Measurements from ENCODE around the gene CNOT2.
"Not testable (repeated sequence)": the region's sequence is repeated elsewhere in the genome, so short reads cannot be mapped to it uniquely, and the experiment has no call there.

The CNOT2 gene

DNA sequence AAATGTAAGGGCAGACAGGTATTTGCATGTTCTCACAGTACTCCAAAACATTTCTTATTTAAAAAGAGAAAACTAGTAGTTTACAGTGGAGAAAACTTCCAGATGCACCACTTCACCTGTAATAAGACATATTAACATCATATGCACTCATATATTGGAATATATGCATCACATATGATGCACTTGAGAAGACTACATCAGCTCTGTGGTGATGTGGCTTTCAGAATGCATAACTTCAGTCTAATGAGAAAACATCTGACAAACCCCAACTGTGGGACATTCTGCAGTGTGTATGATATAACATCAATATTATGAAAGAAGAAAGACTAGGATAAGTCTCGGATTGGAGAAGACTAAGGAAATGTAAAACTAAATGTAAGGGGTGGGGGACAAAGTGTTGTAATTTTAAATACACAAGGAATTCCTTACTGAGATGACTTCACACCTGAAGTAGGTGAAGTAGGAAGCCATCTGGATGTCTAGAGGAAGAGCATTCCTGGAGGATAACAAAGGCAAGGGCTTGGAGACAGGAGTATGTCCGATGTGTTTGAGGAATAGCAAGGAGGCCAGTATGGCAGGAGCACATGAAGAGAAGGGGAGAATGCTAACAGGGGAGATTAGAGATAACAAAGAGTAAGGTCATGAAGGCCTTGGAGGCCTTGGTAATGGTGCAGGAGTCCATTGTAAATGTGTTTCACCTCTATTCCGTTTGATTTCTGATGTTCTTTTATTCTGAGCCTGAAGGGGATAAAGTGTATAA, 49.0 kb downstream of the CNOT2 start:
- H3K27ac ChIP-seq (ENCODE audit: low read depth, low read length) = no peak overlapping the region
- no peak overlapping the region for H3K4me3 ChIP-seq (ENCODE audit: low read depth in 1 of 2, low read length in 2 of 2)
- no peaks in the 10 kb centered on the region for H3K9me3 ChIP-seq (ENCODE audit: control insufficient read depth in 1 of 2, low read length in 2 of 2)
- H3K36me3 ChIP-seq (ENCODE audit: control insufficient read depth in 1 of 2, insufficient read depth in 2 of 2, low read length in 2 of 2) = peaks cover 0 to 5% of the 10 kb centered on the region in 2 donors
- no peak overlapping the region for H3K9ac ChIP-seq (ENCODE audit: low read depth in 1 of 2, low read length in 2 of 2)
- H3K4me1 ChIP-seq (ENCODE audit: control insufficient read depth in 1 of 2, insufficient read depth in 2 of 2, low read length in 2 of 2) = no peaks in the 10 kb centered on the region
- no peaks in the 10 kb centered on the region for H3K27me3 ChIP-seq (ENCODE audit: control insufficient read depth in 1 of 2, insufficient read depth in 2 of 2, low read length in 2 of 2)

DNA sequence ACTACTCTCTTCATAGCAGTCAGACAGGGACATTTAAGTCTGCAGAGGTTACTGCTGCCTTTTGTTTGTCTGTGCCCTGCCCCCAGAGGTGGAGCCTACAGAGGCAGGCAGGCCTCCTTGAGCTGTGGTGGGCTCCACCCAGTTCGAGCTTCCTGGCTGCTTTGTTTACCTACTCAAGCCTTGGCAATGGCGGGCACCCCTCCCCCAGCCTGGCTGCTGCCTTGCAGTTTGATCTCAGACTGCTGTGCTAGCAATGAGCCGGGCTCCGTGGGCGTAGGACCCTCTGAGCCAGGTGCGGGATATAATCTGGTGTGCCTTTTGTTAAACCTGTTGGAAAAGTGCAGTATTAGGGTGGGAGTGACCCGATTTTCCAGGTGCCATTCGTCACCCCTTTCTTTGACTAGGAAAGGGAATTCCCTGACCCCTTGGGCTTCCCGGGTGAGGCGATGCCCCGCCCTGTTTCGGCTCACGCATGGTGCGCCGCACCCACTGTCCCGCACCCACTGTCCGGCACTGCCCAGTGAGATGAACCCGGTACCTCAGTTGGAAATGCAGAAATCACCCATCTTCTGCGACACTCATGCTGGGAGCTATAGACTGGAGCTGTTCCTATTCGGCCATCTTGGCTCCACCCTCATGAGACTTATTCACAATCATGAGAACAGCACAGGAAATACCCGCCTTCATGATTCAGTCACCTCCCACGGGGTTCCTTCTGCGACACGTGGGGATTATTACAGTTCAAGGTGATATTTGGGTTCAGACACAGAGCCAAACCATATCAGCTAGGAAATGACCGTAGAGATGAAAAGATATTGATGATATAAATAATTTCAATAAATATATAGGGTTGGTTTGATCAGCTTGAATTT, 61.7 kb downstream of the CNOT2 start:
- H3K4me1 ChIP-seq (ENCODE audit: control insufficient read depth in 1 of 2, insufficient read depth in 2 of 2, low read length in 2 of 2); H3K9ac ChIP-seq (ENCODE audit: low read depth in 1 of 2, low read length in 2 of 2); H3K4me3 ChIP-seq (ENCODE audit: low read depth in 1 of 2, low read length in 2 of 2); H3K27ac ChIP-seq (ENCODE audit: low read depth, low read length); H3K36me3 ChIP-seq (ENCODE audit: control insufficient read depth in 1 of 2, insufficient read depth in 2 of 2, low read length in 2 of 2); H3K9me3 ChIP-seq (ENCODE audit: control insufficient read depth in 1 of 2, low read length in 2 of 2); H3K27me3 ChIP-seq (ENCODE audit: control insufficient read depth in 1 of 2, insufficient read depth in 2 of 2, low read length in 2 of 2): not testable (repeated sequence)

DNA sequence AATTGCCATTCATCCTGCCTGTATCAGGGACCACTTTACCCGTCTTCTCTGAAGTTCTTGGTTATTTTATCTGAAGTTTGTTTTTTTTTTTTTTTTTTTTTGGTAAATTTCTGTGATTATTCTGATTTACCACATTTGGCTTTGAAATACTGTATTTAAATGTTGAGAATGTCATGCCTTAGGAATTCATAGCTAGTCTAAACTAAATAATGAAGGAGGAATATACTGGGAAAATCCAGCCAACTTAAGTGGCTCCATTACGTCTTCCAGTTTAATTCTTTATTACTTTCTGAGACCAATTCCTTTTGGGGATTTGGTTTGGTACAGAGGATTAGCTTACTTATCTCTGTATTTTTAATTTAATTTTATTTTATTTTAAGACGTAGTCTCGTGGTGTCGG, 62.6 kb downstream of the CNOT2 start:
- no peaks in the 10 kb centered on the region for H3K9me3 ChIP-seq (ENCODE audit: control insufficient read depth in 1 of 2, low read length in 2 of 2)
- no peak overlapping the region for H3K27ac ChIP-seq (ENCODE audit: low read depth, low read length)
- H3K4me3 ChIP-seq (ENCODE audit: low read depth in 1 of 2, low read length in 2 of 2) = no peak overlapping the region

DNA sequence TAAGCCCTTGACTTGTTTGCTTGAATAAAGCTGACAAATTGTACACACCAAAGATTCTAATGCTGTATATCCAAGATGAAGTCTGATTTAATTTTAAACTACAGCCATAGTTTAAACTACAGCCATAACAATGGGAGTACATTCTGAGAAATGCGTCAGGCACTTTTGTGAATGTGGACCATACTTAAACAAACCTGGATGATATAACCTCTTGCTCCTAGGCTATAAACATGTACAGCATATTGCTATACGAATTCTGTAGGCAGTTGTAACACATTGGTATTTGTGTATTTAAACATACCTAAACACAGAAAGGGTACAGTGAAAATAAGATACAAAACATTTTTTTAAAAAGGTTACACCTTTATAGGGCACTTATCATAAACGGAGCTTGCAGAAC, 63.4 kb downstream of the CNOT2 start:
- Histone ChIP-seq H3K4me3 (ENCODE audit: low read depth in 1 of 2, low read length in 2 of 2) (no peak overlapping the region), H3K9ac (ENCODE audit: low read depth in 1 of 2, low read length in 2 of 2) (no peak overlapping the region), H3K9me3 (ENCODE audit: control insufficient read depth in 1 of 2, low read length in 2 of 2) (no peaks in the 10 kb centered on the region), H3K4me1 (ENCODE audit: control insufficient read depth in 1 of 2, insufficient read depth in 2 of 2, low read length in 2 of 2) (no peaks in the 10 kb centered on the region), H3K27me3 (ENCODE audit: control insufficient read depth in 1 of 2, insufficient read depth in 2 of 2, low read length in 2 of 2) (no peaks in the 10 kb centered on the region), H3K27ac (ENCODE audit: low read depth, low read length) (no peak overlapping the region), H3K36me3 (ENCODE audit: control insufficient read depth in 1 of 2, insufficient read depth in 2 of 2, low read length in 2 of 2) (no peaks in the 10 kb centered on the region)

More for the DNA sequence above, 62.6 kb downstream of the CNOT2 start:
- Histone ChIP-seq H3K27me3 (ENCODE audit: control insufficient read depth in 1 of 2, insufficient read depth in 2 of 2, low read length in 2 of 2) (no peaks in the 10 kb centered on the region), H3K36me3 (ENCODE audit: control insufficient read depth in 1 of 2, insufficient read depth in 2 of 2, low read length in 2 of 2) (no peaks in the 10 kb centered on the region), H3K4me1 (ENCODE audit: control insufficient read depth in 1 of 2, insufficient read depth in 2 of 2, low read length in 2 of 2) (no peaks in the 10 kb centered on the region), H3K9ac (ENCODE audit: low read depth in 1 of 2, low read length in 2 of 2) (no peak overlapping the region)

DNA sequence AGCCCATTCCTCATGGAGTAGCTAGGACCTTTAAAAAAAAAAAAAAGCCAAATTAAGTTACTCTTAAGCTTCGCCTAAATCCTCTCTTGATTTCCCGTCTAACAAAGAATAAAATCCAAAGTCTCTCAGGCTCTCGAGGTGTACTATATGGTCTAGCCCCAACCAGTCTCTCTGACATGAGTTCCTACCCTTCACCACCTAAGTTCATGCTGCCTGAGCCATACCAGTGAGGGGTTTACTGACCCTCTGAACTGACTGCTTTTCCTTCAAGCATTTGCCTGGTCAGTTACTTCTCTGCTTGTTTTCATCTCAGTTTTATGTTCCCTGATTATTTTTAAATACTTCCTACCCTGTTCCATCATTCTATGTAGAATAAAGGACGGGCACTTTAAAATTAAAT, 64.6 kb downstream of the CNOT2 start:
- Histone ChIP-seq H3K4me1 (ENCODE audit: control insufficient read depth in 1 of 2, insufficient read depth in 2 of 2, low read length in 2 of 2) (no peaks in the 10 kb centered on the region), H3K4me3 (ENCODE audit: low read depth in 1 of 2, low read length in 2 of 2) (no peak overlapping the region), H3K27me3 (ENCODE audit: control insufficient read depth in 1 of 2, insufficient read depth in 2 of 2, low read length in 2 of 2) (no peaks in the 10 kb centered on the region), H3K9ac (ENCODE audit: low read depth in 1 of 2, low read length in 2 of 2) (no peak overlapping the region), H3K27ac (ENCODE audit: low read depth, low read length) (no peak overlapping the region), H3K36me3 (ENCODE audit: control insufficient read depth in 1 of 2, insufficient read depth in 2 of 2, low read length in 2 of 2) (no peaks in the 10 kb centered on the region), H3K9me3 (ENCODE audit: control insufficient read depth in 1 of 2, low read length in 2 of 2) (no peaks in the 10 kb centered on the region)

DNA sequence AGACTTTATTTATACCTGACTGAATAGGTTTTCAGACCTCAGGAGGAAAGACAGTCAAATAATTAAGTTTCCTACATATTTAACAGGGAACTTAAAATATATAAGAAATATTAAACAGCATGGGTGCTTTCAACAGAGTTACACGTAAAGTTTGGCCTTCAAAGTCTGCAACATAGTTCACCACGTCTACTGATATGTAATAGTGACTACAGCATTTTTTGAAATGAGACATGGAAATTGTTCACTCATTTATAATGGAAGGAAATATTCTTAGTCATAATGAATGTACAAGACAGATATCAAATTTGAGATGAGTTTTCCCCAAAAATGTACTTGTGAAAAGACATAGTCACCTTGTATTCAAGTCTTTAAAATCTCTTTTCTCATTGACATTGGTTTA, 66.1 kb downstream of the CNOT2 start:
- H3K27me3 ChIP-seq (ENCODE audit: control insufficient read depth in 1 of 2, insufficient read depth in 2 of 2, low read length in 2 of 2) = no peaks in the 10 kb centered on the region
- no peaks in the 10 kb centered on the region for H3K4me1 ChIP-seq (ENCODE audit: control insufficient read depth in 1 of 2, insufficient read depth in 2 of 2, low read length in 2 of 2)
- no peak overlapping the region for H3K9ac ChIP-seq (ENCODE audit: low read depth in 1 of 2, low read length in 2 of 2)
- H3K27ac ChIP-seq (ENCODE audit: low read depth, low read length) = no peak overlapping the region
- no peak overlapping the region for H3K4me3 ChIP-seq (ENCODE audit: low read depth in 1 of 2, low read length in 2 of 2)
- H3K36me3 ChIP-seq (ENCODE audit: control insufficient read depth in 1 of 2, insufficient read depth in 2 of 2, low read length in 2 of 2) = peaks cover 0 to 6% of the 10 kb centered on the region in 2 donors
- no peaks in the 10 kb centered on the region for H3K9me3 ChIP-seq (ENCODE audit: control insufficient read depth in 1 of 2, low read length in 2 of 2)

DNA sequence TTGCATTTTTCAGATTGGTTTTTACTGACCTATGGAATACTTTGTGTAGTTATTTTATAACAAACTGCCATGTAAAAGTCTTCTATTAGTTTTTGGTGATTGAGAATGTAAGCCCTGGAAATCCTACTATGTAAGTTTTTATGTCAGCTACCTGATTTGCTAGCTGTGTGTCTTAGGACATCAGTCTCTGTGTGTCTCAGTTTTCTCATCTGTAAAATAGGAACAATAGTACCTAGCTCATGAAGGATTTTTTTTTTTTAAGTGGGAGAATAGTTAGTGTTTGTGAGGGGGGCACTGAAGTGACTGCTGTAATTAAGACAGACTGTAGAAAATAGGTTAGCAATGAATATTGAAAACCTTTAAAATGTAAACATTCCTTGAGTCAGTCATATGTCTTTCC, 70.9 kb downstream of the CNOT2 start:
- no peak overlapping the region for H3K27ac ChIP-seq (ENCODE audit: low read depth, low read length)
- H3K4me1 ChIP-seq (ENCODE audit: control insufficient read depth in 1 of 2, insufficient read depth in 2 of 2, low read length in 2 of 2) = no peaks in the 10 kb centered on the region
- no peak overlapping the region for H3K9ac ChIP-seq (ENCODE audit: low read depth in 1 of 2, low read length in 2 of 2)
- H3K4me3 ChIP-seq (ENCODE audit: low read depth in 1 of 2, low read length in 2 of 2) = no peak overlapping the region
- H3K9me3 ChIP-seq (ENCODE audit: control insufficient read depth in 1 of 2, low read length in 2 of 2) = no peaks in the 10 kb centered on the region
- H3K27me3 ChIP-seq (ENCODE audit: control insufficient read depth in 1 of 2, insufficient read depth in 2 of 2, low read length in 2 of 2) = no peaks in the 10 kb centered on the region
- H3K36me3 ChIP-seq (ENCODE audit: control insufficient read depth in 1 of 2, insufficient read depth in 2 of 2, low read length in 2 of 2) = peaks cover 0 to 6% of the 10 kb centered on the region in 2 donors

DNA sequence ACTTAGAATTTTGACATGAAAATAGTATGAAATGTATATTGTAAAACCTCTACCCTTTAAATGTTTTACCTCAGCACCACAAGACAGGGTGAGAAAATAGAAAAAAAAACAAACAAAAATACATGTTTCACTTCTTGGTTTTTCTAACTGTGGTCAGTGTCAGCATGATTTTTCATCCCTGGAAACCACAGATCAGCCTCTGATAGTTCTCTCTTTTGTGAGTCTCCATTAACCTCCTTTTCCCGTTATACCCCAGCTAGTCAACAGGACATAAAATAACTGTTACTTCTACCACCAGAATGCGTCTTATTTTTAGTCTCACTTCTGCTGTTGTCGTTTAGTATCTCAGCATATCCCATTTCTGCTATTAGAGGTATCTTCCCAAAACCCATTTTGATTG, 74.5 kb downstream of the CNOT2 start:
- H3K9me3 ChIP-seq (ENCODE audit: control insufficient read depth in 1 of 2, low read length in 2 of 2) = no peaks in the 10 kb centered on the region
- H3K27ac ChIP-seq (ENCODE audit: low read depth, low read length) = no peak overlapping the region
- no peak overlapping the region for H3K4me3 ChIP-seq (ENCODE audit: low read depth in 1 of 2, low read length in 2 of 2)
- peaks cover 0 to 6% of the 10 kb centered on the region in 2 donors for H3K36me3 ChIP-seq (ENCODE audit: control insufficient read depth in 1 of 2, insufficient read depth in 2 of 2, low read length in 2 of 2)
- H3K9ac ChIP-seq (ENCODE audit: low read depth in 1 of 2, low read length in 2 of 2) = no peak overlapping the region
- H3K4me1 ChIP-seq (ENCODE audit: control insufficient read depth in 1 of 2, insufficient read depth in 2 of 2, low read length in 2 of 2) = no peaks in the 10 kb centered on the region
- H3K27me3 ChIP-seq (ENCODE audit: control insufficient read depth in 1 of 2, insufficient read depth in 2 of 2, low read length in 2 of 2) = no peaks in the 10 kb centered on the region

DNA sequence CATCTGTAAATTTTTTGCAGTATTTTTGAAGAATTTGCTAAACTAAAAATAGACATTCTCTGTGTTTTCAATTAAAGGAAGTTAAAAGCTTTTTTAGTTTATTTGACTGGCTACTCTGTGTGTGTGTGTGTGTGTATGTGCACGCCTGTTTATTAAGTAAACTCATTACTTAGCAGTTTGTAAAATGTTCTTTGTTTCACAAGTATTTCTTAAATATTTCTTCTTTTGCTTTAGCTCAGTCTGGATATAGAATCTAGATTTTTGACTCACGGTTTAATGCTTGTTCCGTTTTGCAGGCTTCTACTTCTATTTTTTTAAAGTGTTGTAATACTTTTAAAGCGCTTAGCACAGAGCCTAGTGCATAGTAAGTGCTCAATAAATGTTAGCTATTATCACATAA, 76.4 kb downstream of the CNOT2 start:
- Histone ChIP-seq H3K4me3 (ENCODE audit: low read depth in 1 of 2, low read length in 2 of 2) (no peak overlapping the region), H3K27me3 (ENCODE audit: control insufficient read depth in 1 of 2, insufficient read depth in 2 of 2, low read length in 2 of 2) (no peaks in the 10 kb centered on the region), H3K4me1 (ENCODE audit: control insufficient read depth in 1 of 2, insufficient read depth in 2 of 2, low read length in 2 of 2) (no peaks in the 10 kb centered on the region), H3K9me3 (ENCODE audit: control insufficient read depth in 1 of 2, low read length in 2 of 2) (no peaks in the 10 kb centered on the region), H3K27ac (ENCODE audit: low read depth, low read length) (no peak overlapping the region), H3K36me3 (ENCODE audit: control insufficient read depth in 1 of 2, insufficient read depth in 2 of 2, low read length in 2 of 2) (peaks cover 0 to 5% of the 10 kb centered on the region in 2 donors), H3K9ac (ENCODE audit: low read depth in 1 of 2, low read length in 2 of 2) (no peak overlapping the region)

DNA sequence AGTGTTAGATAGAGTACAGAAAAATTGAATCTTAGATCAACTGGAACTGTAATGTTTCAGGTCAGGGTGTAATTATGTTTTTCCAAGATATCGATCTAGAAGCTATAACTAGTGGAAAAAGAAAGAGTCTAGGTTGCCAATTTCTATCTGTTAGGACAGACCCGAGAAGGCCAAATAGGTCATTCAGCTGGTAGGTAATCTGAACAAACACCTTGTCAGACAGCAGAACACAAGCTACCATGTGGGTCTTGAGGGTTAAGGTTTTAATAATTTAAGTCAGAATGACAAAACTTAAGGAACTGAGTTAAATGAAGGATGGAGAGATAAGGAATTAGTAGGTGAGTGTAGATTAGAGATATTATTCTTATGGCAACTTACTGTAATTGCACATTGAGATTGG, 78.0 kb downstream of the CNOT2 start:
- no peaks in the 10 kb centered on the region for H3K27me3 ChIP-seq (ENCODE audit: control insufficient read depth in 1 of 2, insufficient read depth in 2 of 2, low read length in 2 of 2)
- H3K4me1 ChIP-seq (ENCODE audit: control insufficient read depth in 1 of 2, insufficient read depth in 2 of 2, low read length in 2 of 2) = no peaks in the 10 kb centered on the region
- H3K9me3 ChIP-seq (ENCODE audit: control insufficient read depth in 1 of 2, low read length in 2 of 2) = no peaks in the 10 kb centered on the region
- no peak overlapping the region for H3K27ac ChIP-seq (ENCODE audit: low read depth, low read length)
- peaks cover 0 to 5% of the 10 kb centered on the region in 2 donors for H3K36me3 ChIP-seq (ENCODE audit: control insufficient read depth in 1 of 2, insufficient read depth in 2 of 2, low read length in 2 of 2)
- H3K4me3 ChIP-seq (ENCODE audit: low read depth in 1 of 2, low read length in 2 of 2) = no peak overlapping the region
- H3K9ac ChIP-seq (ENCODE audit: low read depth in 1 of 2, low read length in 2 of 2) = no peak overlapping the region

Data from duodenal mucosa (tissue), 2 donors.